ENCODE data around the gene SPATS2L. TPM values are rescaled to one million over a fixed set of nuclear protein-coding genes. Genes with fewer than 3 reads are reported as not detected.

SPATS2L gene
- total and polyA plus RNA-seq, 8 donors = 81.2 to 96.7 (median 91.2) TPM

GRCh38 chr2:200318940-200319435, 12.5 kb downstream of the SPATS2L start:
- no peak for TF ChIP-seq CTCF (IDR thresholded peaks at IDR 0.05)
- Histone ChIP-seq H3K4me3 (no peak overlapping the region), H3K9me3 (no peaks in the 10 kb centered on the region), H3K36me3 (no peaks in the 10 kb centered on the region), H3K4me1 (peaks cover 9 to 25% of the 10 kb centered on the region in 2 donors), H3K27me3 (no peaks in the 10 kb centered on the region), H3K27ac (peak overlapping the region in 1 of 2 donors; percentile 51)
- no peak for DNase-seq
- intact Hi-C loops (cut with DNase I) = no loop called here
- no peak for ATAC-seq

GRCh38 chr2:200319548-200320337, 13.2 kb downstream of the SPATS2L start:
- H3K4me3 ChIP-seq = no peak overlapping the region
- no peaks in the 10 kb centered on the region for H3K9me3 ChIP-seq
- peak overlapping the region in 1 of 2 donors; percentile 51 for H3K27ac ChIP-seq
- H3K4me1 ChIP-seq = peaks cover 9 to 25% of the 10 kb centered on the region in 2 donors
- DNase-seq (no peak), ATAC-seq (peak; percentile 91)
- H3K36me3 ChIP-seq = no peaks in the 10 kb centered on the region
- intact Hi-C loops (cut with DNase I) = no loop called here
- TF ChIP-seq CTCF (IDR thresholded peaks at IDR 0.05) = no peak
- H3K27me3 ChIP-seq = no peaks in the 10 kb centered on the region

- Histone ChIP-seq H3K4me3 (no peak overlapping the region), H3K27me3 (no peaks in the 10 kb centered on the region), H3K27ac (peak overlapping the region in 1 of 2 donors; percentile 20), H3K9me3 (no peaks in the 10 kb centered on the region), H3K36me3 (no peaks in the 10 kb centered on the region), H3K4me1 (peaks cover 9 to 25% of the 10 kb centered on the region in 2 donors)
- no peak for TF ChIP-seq CTCF (IDR thresholded peaks at IDR 0.05)
- no peak for DNase-seq
- ATAC-seq = no peak
- intact Hi-C loops (cut with DNase I) = no loop called here
Observed at GRCh38 chr2:200320344-200320743, 13.9 kb downstream of the SPATS2L start.

GRCh38 chr2:200320991-200321390, 14.5 kb downstream of the SPATS2L start:
- no peak for TF ChIP-seq CTCF (IDR thresholded peaks at IDR 0.05)
- H3K27me3 ChIP-seq = no peaks in the 10 kb centered on the region
- H3K27ac ChIP-seq = no peak overlapping the region
- intact Hi-C loops (cut with DNase I) = no loop called here
- peaks cover 9 to 25% of the 10 kb centered on the region in 2 donors for H3K4me1 ChIP-seq
- H3K36me3 ChIP-seq = no peaks in the 10 kb centered on the region
- no peak overlapping the region for H3K4me3 ChIP-seq
- ATAC-seq (no peak), DNase-seq (no peak)
- no peaks in the 10 kb centered on the region for H3K9me3 ChIP-seq

GRCh38 chr2:200321780-200322534, 15.5 kb downstream of the SPATS2L start:
- intact Hi-C loops (cut with DNase I) = no loop called here
- Histone ChIP-seq H3K4me1 (peaks cover 9 to 25% of the 10 kb centered on the region in 2 donors), H3K9me3 (no peaks in the 10 kb centered on the region), H3K4me3 (no peak overlapping the region), H3K36me3 (no peaks in the 10 kb centered on the region), H3K27ac (no peak overlapping the region), H3K27me3 (no peaks in the 10 kb centered on the region)
- DNase-seq = no peak
- TF ChIP-seq CTCF (IDR thresholded peaks at IDR 0.05) = no peak
- no peak for ATAC-seq
